Colon (tissue), 2 donors: Measurements from ENCODE around the gene ATF3.
A peak's percentile ranks its signal among the peaks of the same experiment; 100 is the strongest.

ENCODE experiments used
- FAIRE-seq: peaks from 2 replicates; lab custom pipeline; 2012; peaks lifted over from hg19 to GRCh38; lab: Jason Lieb, UNC
- donor health status: control.
- donor health status: control.

ATF3 gene, protein sequence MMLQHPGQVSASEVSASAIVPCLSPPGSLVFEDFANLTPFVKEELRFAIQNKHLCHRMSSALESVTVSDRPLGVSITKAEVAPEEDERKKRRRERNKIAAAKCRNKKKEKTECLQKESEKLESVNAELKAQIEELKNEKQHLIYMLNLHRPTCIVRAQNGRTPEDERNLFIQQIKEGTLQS

DNA sequence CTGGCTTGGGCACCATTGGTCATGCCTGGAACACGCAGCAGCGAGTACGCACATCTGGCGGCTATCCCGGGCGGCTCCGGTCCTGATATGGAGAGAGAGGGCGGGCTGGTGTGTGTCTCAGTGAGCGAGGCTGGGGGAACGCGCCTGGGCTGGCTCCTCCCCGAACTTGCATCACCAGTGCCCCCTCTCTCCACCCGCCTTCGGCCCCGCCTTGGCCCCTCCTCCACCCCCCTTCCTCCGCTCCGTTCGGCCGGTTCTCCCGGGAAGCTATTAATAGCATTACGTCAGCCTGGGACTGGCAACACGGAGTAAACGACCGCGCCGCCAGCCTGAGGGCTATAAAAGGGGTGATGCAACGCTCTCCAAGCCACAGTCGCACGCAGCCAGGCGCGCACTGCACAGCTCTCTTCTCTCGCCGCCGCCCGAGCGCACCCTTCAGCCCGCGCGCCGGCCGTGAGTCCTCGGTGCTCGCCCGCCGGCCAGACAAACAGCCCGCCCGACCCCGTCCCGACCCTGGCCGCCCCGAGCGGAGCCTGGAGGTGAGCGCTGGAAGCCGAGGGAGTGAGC lies at the start of gene ATF3:
ATF3 (plus strand) TSS at position 370 of the 567 bp plus-strand sequence. CDS start 6,261 bp downstream, outside the sequence.
- no peak for FAIRE-seq

DNA sequence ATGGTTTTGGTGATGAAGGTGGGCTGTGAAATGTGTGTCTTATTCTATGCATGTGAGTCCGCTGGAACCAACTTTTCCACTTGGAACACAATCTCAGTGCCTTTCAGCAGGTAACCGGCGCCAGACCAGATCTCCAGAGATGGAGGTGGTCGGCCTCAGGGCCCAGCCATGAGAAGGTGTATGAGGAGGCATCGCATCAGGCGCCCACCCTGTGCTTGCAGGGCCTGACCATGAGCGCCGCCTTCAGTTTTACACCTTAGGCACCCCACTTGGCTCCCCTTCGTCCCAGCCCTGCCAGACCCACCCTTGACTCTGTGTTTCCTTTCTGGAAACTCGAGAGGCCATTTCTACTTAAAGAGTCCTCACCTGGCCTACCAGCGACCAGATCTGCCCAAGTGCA lies 48.6 kb upstream of the ATF3 start:
- no peak for FAIRE-seq

DNA sequence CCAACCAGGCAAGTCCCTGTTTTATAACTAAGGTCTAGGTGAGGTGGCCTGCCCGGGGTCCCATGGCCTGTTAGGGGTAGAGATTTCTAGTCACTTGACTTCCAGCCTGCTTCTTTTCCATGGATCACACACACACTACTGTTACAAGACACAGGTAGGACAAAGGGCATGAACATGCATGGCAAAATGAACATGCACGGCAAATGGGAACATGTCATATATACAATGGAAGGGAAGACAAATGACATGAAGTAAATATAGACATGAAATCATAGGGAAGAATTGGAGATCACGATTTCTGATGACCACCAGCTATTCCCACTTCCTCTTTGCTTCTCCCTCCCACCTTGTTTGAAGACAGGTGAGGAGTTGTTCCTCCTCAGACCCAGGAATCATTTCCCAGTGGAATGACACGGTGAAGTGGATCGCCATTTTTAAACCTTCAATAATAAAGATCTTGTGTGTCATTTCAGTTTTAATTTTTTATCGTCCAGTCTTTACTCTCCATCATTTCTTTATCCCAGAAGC lies 47.6 kb upstream of the ATF3 start:
- FAIRE-seq: no peak

GRCh38 chr1:212561501-212561931 lies 47.0 kb upstream of the ATF3 start:
- FAIRE-seq: no peak

GRCh38 chr1:212562771-212563170 lies 45.8 kb upstream of the ATF3 start:
- FAIRE-seq: no peak

DNA sequence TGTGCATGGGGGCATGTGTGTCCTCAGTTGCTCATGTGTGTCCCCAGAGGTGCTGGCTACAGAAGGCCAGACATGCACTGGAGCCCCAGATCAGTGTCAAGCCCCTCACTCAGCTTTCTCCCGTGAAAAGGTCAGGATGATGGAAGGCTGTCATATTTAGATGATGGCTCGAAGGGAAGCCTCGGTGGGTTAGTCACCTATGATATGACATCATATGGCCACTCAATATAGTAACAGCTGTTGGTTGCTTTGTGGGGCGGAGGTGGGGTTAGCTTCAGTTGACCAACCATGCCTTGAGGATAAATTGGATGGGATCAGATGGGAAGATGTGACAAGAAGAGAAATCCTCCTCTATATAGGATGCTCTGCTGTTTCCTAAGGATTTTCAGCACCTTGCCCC lies 43.5 kb upstream of the ATF3 start:
- FAIRE-seq: no peak

DNA sequence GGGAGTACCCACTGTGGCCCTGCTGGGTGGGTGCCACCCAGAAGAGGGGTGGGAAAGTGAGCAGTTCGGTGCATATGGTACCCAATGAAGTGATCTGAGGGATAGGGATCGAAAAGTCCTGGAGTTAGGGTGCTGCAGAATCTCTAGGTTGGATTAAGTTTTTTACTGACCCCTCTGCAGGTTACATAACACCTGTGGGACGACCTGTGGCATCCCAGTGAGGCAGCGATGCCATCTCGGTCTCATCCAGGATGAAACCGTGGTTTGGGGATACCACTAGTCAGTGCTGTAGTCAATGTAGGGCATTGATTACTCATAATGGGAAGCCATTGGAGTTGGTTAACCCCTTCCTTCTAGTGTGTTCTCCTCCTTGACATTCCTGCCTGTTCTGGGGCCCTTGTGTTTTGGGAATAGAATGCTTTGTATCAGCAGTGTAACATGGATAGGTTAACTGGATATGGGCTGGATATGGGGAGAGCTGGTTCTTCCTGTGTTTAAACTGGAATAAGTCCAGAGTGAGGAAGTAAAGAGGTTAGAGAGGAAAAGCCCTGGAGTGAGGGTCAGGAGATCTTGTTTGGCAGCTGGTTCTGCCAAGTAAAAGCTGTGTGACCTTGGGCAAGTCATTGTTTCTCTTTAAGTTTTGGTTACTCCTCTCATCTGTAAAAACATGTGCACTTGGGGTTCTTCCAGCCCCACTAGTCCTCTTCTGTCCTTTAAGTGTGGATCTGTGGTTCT lies 42.8 kb upstream of the ATF3 start:
- no peak for FAIRE-seq

DNA sequence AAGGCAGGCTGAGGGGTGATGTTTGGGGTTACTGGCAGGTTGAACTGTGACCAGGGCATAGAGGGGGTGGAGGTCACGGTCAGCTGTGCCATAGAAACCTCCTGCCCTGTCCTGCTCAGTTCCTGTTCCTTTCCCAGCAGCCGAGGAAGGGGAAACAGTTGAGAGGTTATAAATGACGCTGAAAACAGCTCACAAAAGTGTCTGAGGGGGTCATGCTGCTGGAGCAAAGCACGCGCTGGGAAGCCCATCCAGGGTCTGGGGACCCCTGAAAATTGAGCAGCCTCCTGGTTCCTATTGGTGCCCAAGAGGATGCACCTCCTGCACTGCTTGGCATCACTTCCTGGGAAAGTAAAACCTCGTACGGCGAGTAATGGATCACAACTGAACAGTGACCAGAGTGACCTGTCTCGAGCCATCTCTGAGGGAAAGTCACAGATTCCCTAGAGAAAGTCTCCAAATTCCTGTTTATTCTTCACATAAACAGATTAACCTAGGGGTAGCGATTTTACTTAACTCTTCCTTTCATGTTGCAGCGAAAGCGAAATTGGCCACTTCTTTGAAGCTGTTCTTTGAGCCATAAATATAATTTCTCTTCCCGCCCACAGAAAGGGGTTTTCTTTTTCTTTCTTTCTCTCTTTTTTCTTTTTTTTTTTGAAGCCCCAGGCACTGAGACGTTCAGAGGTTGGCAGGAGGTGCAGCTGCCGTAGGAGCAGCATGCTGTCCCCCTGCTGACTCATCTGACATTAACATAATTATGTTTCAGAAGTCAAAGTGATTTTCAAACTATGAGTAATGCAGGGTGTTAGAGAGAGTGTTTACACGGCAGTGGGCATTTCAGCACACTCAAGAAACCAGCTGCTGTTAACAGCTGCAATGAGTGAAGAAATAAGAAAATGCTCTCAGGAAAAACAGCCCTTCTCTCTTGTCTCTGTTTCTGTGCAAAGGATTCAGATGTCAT lies 41.8 kb upstream of the ATF3 start:
- peak; percentile 18 for FAIRE-seq

DNA sequence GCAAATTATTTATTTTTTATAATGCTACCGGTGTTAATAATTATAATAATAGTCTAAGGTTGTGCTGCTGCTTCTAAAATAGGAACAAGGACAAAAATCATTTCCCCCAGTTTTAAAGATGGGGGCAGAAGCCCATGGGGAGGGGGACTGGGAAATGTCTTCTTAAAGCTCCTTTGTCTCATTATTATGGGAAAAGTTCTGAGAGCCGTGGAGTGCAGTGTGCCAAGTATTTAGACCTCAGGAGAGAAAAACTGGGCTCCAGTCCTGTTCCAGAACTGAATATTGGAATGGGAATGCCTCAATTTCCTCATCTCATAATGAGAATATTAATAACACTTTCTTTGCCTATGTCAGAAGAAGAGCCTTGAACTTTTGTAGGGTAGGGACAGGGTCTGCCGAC lies 40.9 kb upstream of the ATF3 start:
- no peak for FAIRE-seq

DNA sequence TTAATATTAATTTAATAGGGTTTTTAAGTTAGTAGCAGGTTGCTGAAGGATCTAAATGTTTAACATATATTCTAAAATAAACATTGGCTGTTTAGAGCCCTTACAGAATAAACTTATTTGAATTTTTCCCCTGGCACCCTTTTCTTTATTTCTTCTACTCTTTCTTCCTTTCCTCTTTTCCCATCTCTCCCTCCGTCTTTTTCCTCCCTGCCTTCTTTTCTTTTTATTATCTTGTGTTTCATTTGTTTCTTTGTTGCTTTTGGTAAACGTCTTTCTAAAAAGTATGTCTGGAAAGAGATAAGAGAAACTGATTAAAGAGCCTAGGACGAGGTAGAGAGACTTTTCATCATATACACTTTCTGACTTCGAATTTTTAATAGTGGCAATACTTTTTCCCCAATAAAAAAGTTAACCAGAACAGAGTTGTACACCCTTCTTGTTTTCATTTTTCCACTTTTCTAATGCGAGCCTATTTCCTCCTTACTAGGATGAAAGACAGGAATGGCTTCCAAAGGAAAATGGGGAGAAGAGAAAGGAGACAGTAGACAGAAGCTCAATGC lies 39.5 kb upstream of the ATF3 start:
- FAIRE-seq: no peak

DNA sequence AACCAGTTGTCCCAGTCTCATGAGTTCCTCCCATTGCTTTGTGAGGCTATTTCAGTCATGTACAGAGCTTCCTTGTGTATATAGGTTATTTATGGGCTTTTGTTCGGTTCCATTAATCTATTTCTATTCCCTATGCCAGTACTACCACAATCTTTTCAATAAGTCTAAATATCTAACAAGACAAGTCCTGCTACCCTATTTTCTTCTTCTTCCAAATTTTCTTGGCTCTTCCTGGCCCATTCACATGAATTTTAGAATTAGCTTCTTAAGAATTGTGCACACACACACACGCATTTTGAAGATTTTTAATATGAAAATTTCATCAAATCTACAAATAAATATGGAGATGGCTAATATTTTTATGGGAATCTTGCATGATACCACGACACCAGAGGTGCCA lies 33.8 kb upstream of the ATF3 start:
- no peak for FAIRE-seq

- FAIRE-seq: no peak
These were observed 33.2 kb upstream of the ATF3 start for GRCh38 chr1:212575333-212575732.

- no peak for FAIRE-seq
These were observed 30.5 kb upstream of the ATF3 start for GRCh38 chr1:212578041-212578440.

DNA sequence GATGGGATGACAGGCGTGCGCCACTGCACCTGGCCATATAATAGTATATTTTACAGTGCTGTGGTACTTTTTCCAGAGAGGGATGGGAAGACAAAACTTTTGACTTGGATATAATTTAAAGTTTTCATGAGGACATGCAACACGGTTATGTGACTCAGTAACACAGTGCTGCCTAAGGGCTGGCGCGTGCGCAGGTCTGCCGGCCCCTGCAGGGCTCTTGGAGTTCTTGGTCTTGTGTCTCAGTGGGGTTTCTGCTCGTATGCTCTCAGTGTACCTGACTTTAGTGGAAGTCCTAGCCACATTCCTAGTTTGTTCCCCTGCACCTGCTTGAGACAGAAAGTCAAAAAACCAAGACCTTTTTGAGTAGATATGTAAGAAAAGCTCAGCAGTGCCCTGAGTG lies 27.5 kb upstream of the ATF3 start:
- no peak for FAIRE-seq

- FAIRE-seq: no peak
These were observed 26.3 kb upstream of the ATF3 start for GRCh38 chr1:212582291-212582690.

- FAIRE-seq: no peak
These were observed 25.5 kb upstream of the ATF3 start for GRCh38 chr1:212582808-212583615.

DNA sequence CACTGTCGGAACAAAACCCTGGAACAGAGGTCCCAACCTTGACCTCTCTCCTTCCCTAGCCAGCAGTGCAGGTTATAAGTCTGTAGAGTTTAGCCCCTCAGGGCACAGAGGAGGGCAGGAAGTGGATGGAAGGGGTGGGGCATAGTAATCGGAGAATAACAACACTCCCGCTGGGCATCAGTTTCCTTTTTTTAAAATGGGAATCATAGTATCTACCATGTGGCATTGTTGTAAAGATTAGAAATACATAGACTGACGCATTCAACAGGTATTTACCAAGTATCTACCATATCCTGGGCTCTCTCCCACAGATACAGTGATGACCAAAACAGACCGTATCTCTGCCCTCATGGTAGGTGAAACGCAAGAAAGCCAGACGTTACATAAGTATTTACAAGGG lies 24.9 kb upstream of the ATF3 start:
- FAIRE-seq: no peak

- FAIRE-seq: no peak
These were observed 24.3 kb upstream of the ATF3 start for GRCh38 chr1:212584092-212584886.

DNA sequence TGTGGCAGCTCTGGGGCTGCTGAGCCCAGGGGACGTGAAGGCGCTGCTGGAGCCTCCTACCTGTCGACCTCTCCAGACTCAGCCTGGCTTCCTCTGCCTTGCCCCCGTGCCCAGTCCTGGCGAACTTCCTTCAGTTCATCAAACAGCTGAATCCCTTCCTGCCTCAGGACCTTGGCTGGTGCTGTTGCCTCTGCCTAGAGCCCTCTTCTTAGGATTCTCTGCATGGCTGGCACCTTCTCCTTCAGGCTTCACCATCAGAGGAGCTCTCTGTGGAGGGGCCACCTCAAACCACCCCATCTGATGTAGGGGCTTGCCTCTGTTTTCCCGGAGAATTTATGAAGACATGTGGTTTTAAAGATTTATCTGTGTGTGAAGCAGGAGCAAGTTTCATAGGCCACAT lies 23.4 kb upstream of the ATF3 start:
- FAIRE-seq: no peak
